LNCAP (cell line): Measurements from ENCODE around the gene TXLNG.

Experiments
- TF ChIP-seq, protein P1 (sequence below): fragments of 450-650 bp; IDR thresholded peaks from 2 replicates; pipeline ENCODE4 v1.5.1; 2017; ENCODE audit warnings: mild to moderate bottlenecking

TXLNG gene

GRCh38 chrX:16834806-16835205 is 48.5 kb downstream of the TXLNG start:
- TF ChIP-seq, protein P1, sequence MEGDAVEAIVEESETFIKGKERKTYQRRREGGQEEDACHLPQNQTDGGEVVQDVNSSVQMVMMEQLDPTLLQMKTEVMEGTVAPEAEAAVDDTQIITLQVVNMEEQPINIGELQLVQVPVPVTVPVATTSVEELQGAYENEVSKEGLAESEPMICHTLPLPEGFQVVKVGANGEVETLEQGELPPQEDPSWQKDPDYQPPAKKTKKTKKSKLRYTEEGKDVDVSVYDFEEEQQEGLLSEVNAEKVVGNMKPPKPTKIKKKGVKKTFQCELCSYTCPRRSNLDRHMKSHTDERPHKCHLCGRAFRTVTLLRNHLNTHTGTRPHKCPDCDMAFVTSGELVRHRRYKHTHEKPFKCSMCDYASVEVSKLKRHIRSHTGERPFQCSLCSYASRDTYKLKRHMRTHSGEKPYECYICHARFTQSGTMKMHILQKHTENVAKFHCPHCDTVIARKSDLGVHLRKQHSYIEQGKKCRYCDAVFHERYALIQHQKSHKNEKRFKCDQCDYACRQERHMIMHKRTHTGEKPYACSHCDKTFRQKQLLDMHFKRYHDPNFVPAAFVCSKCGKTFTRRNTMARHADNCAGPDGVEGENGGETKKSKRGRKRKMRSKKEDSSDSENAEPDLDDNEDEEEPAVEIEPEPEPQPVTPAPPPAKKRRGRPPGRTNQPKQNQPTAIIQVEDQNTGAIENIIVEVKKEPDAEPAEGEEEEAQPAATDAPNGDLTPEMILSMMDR, result no peak

DNA sequence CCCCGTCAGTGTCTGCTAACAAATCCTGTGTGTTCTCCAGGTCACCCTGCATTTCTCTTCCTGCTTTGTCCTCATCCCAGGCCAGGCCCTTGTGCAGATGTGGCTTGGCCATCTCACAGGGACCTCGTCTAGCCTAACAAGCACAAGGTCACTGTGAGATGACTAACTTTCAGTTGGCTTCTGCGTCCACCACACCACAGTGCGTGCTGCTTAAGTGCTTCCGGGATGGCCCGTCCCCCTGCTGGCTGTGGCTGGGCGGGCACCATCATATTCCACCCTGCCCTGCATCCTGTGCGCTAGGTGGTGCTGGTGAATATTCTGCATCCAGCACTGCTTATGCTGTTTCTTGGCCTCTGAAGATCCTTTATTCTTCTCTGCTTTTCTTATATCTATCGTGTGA is 50.1 kb downstream of the TXLNG start:
- TF ChIP-seq, protein P1, result no peak

GRCh38 chrX:16838202-16839066 is 52.2 kb downstream of the TXLNG start:
- TF ChIP-seq, protein P1, result no peak

DNA sequence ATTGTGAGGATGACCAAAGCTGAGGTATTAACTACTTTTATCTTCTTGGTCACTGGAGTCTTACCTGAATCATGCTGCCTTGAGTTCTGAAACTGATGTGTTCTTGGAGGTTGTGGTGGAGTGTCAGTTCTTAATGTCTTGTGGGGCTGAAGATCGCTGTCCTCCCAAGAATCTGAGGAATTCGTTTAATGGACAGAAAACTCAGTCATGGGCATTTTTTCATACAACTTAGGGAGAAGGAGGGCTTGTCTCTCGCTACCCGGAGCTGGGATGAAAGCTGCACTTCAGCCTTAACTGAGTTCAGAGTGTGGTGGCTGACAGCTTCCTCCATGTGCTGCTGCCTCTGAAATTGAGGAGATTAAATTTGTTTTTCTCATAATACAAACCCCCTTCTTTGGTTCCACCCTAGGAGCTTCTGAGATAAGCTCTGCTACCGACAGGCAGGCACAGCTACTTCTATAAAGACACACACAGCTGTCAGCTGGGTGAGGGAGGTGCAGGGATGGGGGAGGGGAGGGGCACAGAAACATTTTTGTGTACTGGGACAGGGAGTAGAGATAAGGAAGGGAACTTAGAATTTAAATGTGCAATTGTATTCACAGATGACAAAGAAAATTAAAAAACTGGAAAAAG is 53.1 kb downstream of the TXLNG start:
- TF ChIP-seq, protein P1, result no peak

DNA sequence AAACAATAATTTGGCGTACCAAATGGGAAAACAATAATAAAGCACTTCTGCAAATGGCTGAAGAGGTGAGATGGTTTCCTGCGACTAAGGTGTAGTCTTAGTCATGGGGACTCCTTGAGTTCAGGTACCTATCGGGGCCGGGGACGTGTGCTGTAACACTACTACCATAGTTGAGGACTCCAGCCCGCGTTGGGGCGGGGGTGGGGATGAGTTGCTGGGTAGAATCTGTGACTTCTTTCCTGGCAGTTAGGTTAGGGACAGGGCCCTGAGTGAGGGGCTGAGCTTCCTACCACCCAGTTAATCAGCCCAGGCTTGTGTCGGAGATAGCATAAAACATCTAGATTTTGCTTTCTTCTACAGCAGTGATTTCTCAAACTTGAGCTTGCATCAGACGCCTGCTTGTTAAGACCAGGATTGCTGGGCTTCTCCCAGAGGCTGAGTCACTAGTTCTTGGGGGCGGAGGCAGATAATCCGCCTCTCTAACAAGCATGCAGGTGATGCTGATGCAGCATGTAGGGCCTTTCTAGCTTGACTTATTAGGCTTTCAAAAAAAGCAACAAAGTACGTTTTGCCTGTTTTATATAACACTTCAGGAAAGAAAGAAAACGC is 53.7 kb downstream of the TXLNG start:
- TF ChIP-seq, protein P1, result no peak

GRCh38 chrX:16842684-16843083 is 56.4 kb downstream of the TXLNG start:
- TF ChIP-seq, protein P1, result no peak

DNA sequence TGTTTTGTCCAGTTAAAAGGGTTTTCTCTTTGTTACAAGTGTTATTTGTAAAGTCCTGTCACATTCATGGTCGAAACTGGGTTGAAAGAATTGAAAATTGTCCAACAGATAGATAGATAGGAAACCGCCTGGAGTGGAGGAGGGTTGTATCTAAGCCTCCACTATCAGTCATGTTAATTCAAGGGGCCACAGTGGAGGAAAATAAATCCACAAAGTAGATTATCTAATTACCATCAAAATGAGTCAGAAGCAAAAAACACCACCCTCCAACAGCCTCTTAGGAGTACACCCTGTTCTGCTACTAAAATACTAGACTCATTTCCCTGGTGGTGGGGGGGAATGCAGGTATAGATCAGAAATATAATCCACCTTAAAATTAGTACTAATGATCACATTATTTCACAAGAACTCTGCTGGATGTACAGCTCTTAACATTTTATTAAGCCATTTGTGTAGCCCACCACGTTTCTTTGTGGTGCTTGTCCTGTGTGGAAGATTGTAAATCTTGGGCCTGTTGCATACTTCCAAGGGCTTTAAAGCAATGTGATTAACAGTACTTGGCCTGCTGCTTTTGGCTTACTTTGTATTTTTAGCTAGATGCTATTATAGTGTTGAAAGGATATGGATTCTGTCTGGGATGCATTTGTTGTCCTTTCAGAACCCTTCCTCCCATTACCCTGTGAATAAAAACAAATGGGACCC is 57.1 kb downstream of the TXLNG start:
- TF ChIP-seq, protein P1, result no peak
